Measurements from ENCODE around the gene ZNF789. TPM values are rescaled to one million over a fixed set of nuclear protein-coding genes. Genes with fewer than 3 reads are reported as not detected.

ZNF789 gene
- total RNA-seq, 1 donor from 2014 or later: 14.5 TPM

DNA sequence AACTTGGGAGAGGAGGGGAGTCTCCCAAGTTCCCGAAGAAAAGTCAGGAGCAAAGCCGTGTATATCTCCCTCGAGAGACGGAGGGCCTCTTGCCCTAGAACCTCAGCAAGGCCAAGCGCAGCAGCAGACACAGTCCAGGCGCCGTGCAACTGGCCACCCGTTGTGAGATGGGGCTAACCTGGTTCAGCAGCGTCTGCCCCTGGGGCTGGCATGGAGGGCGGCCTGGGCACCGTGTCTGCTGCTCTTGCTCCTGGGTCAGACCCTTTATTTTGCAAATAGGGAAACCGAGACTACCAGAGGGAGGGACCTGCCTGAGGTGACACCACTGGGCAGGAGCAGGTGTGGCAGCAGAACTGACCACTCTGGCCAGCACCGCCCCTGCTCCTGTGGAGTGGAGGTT, 20.1 kb upstream of the ZNF789 start:
- TF ChIP-seq POLR2AphosphoS5 (IDR thresholded peaks at IDR 0.05; ENCODE audit: insufficient read depth in 1 of 2, low read depth in 1 of 2) (no peak), CTCF (IDR thresholded peaks at IDR 0.05) (no peak), POLR2A (IDR thresholded peaks at IDR 0.05) (no peak)
- H3K36me3 ChIP-seq: peaks cover 2 to 63% of the 10 kb centered on the region in 2 donors
- no peak overlapping the region for H3K4me3 ChIP-seq
- intact Hi-C loops (cut with DNase I): no loop called here
- no peaks in the 10 kb centered on the region for H3K27me3 ChIP-seq
- H3K4me1 ChIP-seq: peaks cover 15% of the 10 kb centered on the region
- H3K9me3 ChIP-seq: no peaks in the 10 kb centered on the region
- no peak overlapping the region for H3K27ac ChIP-seq
- DNase-seq (ENCODE audit: extremely low spot score in 2 of 2): no peak

DNA sequence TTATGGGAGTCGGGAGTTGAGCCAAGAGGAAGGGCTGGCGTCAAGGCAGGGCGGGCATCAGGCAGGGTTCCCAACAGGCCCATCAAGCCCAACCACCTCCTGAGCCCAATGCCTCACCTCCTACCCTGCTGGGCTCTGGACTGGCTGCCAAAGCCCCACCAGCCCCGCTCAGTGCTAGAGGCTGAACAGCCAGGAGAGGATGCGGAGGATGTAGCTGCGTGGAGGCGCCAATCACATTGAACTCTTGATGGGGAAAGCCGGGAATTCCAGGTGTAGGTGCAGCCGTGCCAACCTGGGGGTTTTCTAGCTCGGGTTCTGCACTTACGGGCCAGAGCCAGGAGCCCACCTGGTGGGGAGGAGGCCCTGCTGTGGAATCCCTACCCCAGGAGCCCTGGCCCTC, 19.6 kb upstream of the ZNF789 start:
- Histone ChIP-seq H3K27ac (no peak overlapping the region), H3K36me3 (peaks cover 2 to 63% of the 10 kb centered on the region in 2 donors), H3K27me3 (no peaks in the 10 kb centered on the region), H3K9me3 (no peaks in the 10 kb centered on the region), H3K4me3 (no peak overlapping the region), H3K4me1 (peaks cover 15% of the 10 kb centered on the region)
- intact Hi-C loops (cut with DNase I): no loop called here
- DNase-seq (ENCODE audit: extremely low spot score in 2 of 2): no peak
- TF ChIP-seq POLR2AphosphoS5 (IDR thresholded peaks at IDR 0.05; ENCODE audit: insufficient read depth in 1 of 2, low read depth in 1 of 2) (no peak), POLR2A (IDR thresholded peaks at IDR 0.05) (no peak), CTCF (IDR thresholded peaks at IDR 0.05) (no peak)

GRCh38 chr7:99455874-99456273, 16.8 kb upstream of the ZNF789 start:
- TF ChIP-seq CTCF (IDR thresholded peaks at IDR 0.05) (no peak), POLR2A (IDR thresholded peaks at IDR 0.05) (no peak), POLR2AphosphoS5 (IDR thresholded peaks at IDR 0.05; ENCODE audit: insufficient read depth in 1 of 2, low read depth in 1 of 2) (no peak)
- Histone ChIP-seq H3K9me3 (no peaks in the 10 kb centered on the region), H3K27me3 (no peaks in the 10 kb centered on the region), H3K4me1 (peaks cover 27% of the 10 kb centered on the region), H3K4me3 (no peak overlapping the region), H3K27ac (no peak overlapping the region), H3K36me3 (peaks cover 2 to 47% of the 10 kb centered on the region in 2 donors)
- intact Hi-C loops (cut with DNase I): no loop called here
- DNase-seq (ENCODE audit: extremely low spot score in 2 of 2): no peak

DNA sequence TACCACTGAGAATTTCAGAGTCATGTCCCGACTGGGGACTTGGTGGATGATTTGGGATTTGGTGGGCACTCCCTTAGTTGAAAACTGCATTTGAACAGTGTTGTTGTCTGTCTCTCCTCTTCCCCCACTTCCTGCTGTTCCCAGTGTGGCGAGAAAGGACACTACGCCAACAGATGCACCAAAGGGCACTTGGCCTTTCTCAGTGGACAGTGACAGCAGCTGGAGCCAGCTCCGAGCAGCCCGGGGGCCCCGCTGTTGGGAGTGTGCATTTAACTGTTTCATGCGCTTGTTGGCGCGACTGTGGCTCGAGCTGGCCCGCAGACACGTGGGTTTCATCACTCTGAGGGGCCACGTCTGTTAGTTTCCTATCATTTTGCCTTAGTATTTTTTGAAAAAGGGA, 16.4 kb upstream of the ZNF789 start:
- H3K4me1 ChIP-seq: peaks cover 31% of the 10 kb centered on the region
- no peaks in the 10 kb centered on the region for H3K27me3 ChIP-seq
- no peaks in the 10 kb centered on the region for H3K9me3 ChIP-seq
- no peak for TF ChIP-seq POLR2AphosphoS5 (IDR thresholded peaks at IDR 0.05; ENCODE audit: insufficient read depth in 1 of 2, low read depth in 1 of 2)
- H3K36me3 ChIP-seq: peaks cover 2 to 45% of the 10 kb centered on the region in 2 donors
- no peak for DNase-seq (ENCODE audit: extremely low spot score in 2 of 2)
- no peak overlapping the region for H3K4me3 ChIP-seq
- intact Hi-C loops (cut with DNase I): no loop called here
- no peak overlapping the region for H3K27ac ChIP-seq

DNA sequence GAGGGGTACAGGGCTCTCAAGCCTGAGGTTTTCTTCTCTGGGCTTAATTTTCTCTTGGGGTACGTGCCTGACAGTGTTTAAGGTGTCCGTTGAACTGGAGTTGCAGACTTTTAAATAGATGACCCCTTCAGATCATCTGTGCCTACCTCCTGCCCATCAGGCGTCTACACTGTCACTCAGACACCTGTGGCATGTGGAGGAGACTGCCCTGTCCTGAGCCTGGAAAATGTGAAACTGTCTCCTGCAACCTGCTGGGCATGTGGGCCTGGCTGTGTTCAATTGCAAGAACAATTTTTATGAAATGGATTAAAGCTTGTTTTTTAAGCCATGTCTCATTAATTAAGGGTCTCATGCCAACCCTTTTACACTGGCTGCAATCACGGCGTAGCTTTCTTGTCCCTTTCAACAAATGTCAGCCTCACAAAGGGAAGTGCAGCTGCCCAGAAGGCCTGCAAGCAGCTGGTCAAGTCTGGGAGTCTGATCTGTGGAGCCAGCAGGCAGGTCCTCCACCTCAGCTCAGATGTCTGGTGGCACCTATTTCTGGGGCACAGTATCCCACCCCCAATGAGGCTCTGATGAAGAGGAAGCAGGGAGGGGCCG, 15.5 kb upstream of the ZNF789 start:
- no peak for TF ChIP-seq POLR2AphosphoS5 (IDR thresholded peaks at IDR 0.05; ENCODE audit: insufficient read depth in 1 of 2, low read depth in 1 of 2)
- TF ChIP-seq POLR2A (IDR thresholded peaks at IDR 0.05): no peak
- no peak for TF ChIP-seq CTCF (IDR thresholded peaks at IDR 0.05)
- Histone ChIP-seq H3K4me1 (peaks cover 38% of the 10 kb centered on the region), H3K4me3 (no peak overlapping the region), H3K27ac (no peak overlapping the region), H3K36me3 (peaks cover 2 to 45% of the 10 kb centered on the region in 2 donors), H3K9me3 (no peaks in the 10 kb centered on the region), H3K27me3 (no peaks in the 10 kb centered on the region)
- DNase-seq (ENCODE audit: extremely low spot score in 2 of 2): no peak
- intact Hi-C loops (cut with DNase I): no loop called here

All from vagina (tissue), 2 donors.